ENCODE results near the gene DONSON.

- TF ChIP-seq EZH2 (IDR thresholded peaks at IDR 0.05; ENCODE audit: borderline replicate concordance, low read depth, low read length, poor library complexity, severe bottlenecking) (no peak), CTCF (conservative IDR thresholded peaks at IDR 0.05; ENCODE audit: low read depth, low read length) (no peak)
Measured at GRCh38 chr21:33557447-33557846, 31.0 kb downstream of the DONSON start.
